ENCODE data around the gene RARB.

DNA sequence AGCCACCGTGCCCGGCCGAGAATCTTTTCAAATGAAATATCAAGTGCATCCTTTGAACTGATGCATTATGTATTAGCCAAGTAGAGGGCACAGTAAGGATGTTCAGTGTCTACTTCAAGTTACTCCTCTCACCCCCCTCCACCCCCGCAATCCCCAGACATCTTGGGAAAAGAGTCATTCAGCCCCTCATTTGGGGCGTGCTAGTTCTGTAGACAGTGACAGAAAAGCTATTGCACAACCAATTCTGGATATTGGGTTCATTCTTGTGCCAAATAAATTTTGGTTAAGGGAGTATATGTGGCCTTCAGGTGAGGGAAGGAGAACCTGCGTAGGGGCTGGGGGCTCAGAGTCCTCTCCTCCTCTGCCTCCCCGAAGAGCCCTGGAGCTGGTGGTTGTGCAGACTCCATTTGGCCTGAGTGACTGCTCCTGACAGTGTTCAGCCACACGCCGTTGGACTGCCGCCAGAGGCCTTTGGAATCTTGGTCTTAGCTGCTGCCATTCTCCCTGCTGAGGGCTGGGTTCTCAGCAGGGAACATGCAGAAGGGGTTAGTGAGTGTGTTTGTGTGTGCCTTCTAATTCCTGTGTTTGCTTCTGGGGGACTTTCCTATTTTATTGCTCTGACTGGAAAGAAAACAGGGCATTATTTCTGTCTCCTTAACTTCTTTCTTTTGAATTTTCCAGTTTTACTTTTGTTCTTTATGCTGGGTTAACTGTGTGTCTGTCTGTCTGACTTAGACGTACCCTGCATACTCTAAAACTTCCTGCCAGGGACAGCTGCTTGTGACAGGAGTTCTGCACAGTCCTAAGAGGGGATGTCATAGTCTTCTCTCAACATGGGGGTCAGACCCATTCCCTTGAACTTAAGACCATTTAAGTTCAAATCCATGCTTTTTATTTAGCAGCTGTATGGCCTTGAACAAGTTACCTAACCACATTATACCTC, 21.0 kb downstream of the RARB start:
- no peak for TF ChIP-seq REPIN1 (CRISPR knock-in tag; IDR thresholded peaks at IDR 0.05; ENCODE audit: borderline replicate concordance, low read depth)
- TF ChIP-seq, protein P1, sequence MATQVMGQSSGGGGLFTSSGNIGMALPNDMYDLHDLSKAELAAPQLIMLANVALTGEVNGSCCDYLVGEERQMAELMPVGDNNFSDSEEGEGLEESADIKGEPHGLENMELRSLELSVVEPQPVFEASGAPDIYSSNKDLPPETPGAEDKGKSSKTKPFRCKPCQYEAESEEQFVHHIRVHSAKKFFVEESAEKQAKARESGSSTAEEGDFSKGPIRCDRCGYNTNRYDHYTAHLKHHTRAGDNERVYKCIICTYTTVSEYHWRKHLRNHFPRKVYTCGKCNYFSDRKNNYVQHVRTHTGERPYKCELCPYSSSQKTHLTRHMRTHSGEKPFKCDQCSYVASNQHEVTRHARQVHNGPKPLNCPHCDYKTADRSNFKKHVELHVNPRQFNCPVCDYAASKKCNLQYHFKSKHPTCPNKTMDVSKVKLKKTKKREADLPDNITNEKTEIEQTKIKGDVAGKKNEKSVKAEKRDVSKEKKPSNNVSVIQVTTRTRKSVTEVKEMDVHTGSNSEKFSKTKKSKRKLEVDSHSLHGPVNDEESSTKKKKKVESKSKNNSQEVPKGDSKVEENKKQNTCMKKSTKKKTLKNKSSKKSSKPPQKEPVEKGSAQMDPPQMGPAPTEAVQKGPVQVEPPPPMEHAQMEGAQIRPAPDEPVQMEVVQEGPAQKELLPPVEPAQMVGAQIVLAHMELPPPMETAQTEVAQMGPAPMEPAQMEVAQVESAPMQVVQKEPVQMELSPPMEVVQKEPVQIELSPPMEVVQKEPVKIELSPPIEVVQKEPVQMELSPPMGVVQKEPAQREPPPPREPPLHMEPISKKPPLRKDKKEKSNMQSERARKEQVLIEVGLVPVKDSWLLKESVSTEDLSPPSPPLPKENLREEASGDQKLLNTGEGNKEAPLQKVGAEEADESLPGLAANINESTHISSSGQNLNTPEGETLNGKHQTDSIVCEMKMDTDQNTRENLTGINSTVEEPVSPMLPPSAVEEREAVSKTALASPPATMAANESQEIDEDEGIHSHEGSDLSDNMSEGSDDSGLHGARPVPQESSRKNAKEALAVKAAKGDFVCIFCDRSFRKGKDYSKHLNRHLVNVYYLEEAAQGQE (IDR thresholded peaks at IDR 0.05; ENCODE audit: borderline replicate concordance in 1 of 2, low read depth in 1 of 2, low read length in 2 of 2): no peak
- TF ChIP-seq, protein P2, sequence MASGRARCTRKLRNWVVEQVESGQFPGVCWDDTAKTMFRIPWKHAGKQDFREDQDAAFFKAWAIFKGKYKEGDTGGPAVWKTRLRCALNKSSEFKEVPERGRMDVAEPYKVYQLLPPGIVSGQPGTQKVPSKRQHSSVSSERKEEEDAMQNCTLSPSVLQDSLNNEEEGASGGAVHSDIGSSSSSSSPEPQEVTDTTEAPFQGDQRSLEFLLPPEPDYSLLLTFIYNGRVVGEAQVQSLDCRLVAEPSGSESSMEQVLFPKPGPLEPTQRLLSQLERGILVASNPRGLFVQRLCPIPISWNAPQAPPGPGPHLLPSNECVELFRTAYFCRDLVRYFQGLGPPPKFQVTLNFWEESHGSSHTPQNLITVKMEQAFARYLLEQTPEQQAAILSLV (CRISPR knock-in tag; IDR thresholded peaks at IDR 0.05; ENCODE audit: borderline replicate concordance): no peak
- TF ChIP-seq PHF20 (CRISPR knock-in tag; IDR thresholded peaks at IDR 0.05): no peak
- no peak for TF ChIP-seq ZSCAN31 (CRISPR knock-in tag; IDR thresholded peaks at IDR 0.05; ENCODE audit: low read depth)
- TF ChIP-seq SIN3B (IDR thresholded peaks at IDR 0.05; ENCODE audit: low read length): no peak

All from HepG2 (cell line).